ENCODE results near the gene TSSK6. TPM values are rescaled to one million over a fixed set of nuclear protein-coding genes. Genes with fewer than 3 reads are reported as not detected.

The TSSK6 gene
- total RNA-seq (2012; rRNA removed) (0.56 and 1.3 TPM in 2 replicates), polyA plus RNA-seq (2012; rRNA removed) (2.0 and 2.2 TPM in 2 replicates), Bru-seq, nascent RNA (percentile 22 among the genes with signal in this experiment), BruChase-seq, experiment 1, labeled RNA remaining after a 6-hour chase (percentile 29 among the genes with signal in this experiment), BruChase-seq, experiment 2, labeled RNA remaining after a 2-hour chase (percentile 36 among the genes with signal in this experiment)
- polyA plus RNA-seq (2012; cell fraction: cytosol; rRNA removed) = 1.7 and 2.5 TPM in 2 replicates
- 0.96 and 4.6 TPM in 2 replicates for polyA plus RNA-seq (2012; cell fraction: nucleus; rRNA removed; ENCODE audit: low replicate concordance)
- long read RNA-seq, partial matches to known transcripts = 0 of 4 reads
- long read RNA-seq, other reads (novel, unspliced or antisense) = 2 of 4 reads

DNA sequence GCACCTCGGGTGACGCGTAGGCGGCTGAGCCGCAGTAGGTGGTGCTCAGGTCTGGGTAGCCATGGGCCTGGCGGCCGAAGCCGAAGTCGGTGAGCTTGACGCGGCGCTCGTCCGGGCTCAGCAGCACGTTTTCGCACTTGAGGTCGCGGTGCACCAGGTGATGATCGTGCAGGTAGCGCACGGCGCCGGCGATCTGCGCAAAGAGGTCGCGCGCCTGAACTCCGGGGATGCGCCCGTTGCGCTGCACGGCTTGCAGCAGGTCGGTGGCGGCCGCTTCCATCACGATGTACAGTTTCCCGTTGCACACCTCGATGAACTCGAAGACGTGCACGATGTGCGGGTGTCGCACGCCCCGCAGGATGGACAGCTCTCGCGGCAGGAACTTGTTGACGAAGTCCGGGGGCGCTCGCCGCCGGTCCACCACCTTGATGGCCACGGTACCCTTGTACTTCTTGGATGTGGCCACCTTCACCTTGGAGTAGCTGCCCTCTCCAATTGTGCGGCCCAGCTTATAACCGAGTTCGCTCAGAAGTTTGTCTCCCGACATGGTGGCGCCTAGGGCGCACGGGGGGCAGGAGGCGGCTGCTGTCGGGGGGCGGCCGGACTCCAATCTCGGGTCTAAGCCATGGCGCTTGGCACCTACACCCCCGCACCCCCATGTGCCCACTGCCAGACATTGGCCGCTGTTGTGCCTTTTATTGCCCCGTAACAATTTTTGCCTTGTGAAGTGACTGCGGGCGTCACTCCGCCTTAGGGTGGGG is at the start of gene TSSK6:
TSS of gene TSSK6 (minus strand) at position 668 of the 761 bp plus-strand sequence. CDS start at position 547, 121 bp downstream.
- H3K4me1 ChIP-seq (ENCODE audit: control insufficient read depth, insufficient read depth, low read length) = peaks cover 5% of the 10 kb centered on the region; the same call in 1 of the 2 replicates
- H3K27me3 ChIP-seq (ENCODE audit: control insufficient read depth, insufficient read depth, low read length) = no peaks in the 10 kb centered on the region
- DNase-seq = no peak
- H4K20me1 ChIP-seq (ENCODE audit: insufficient read depth, low read length) = peaks cover 4% of the 10 kb centered on the region; the same call in 1 of the 2 replicates
- H2BK120ac ChIP-seq (ENCODE audit: low read depth, low read length) = peak within 1 kb of the TSS; percentile 71; the same call in 1 of the 2 replicates
- peak within 1 kb of the TSS; percentile 79 for H3K56ac ChIP-seq (ENCODE audit: extremely low read depth, insufficient read depth, low read length)
- peak within 1 kb of the TSS; percentile 82 for H4K91ac ChIP-seq (ENCODE audit: insufficient read depth, low read depth, low read length)
- peaks cover 5% of the 10 kb centered on the region; the same call in 1 of the 2 replicates for H3K9me1 ChIP-seq (ENCODE audit: insufficient read depth, low read length)
- peak within 1 kb of the TSS; percentile 60 for H3K4me3 ChIP-seq (ENCODE audit: insufficient read depth, low read depth, low read length)
- H3K14ac ChIP-seq (replicated peaks; ENCODE audit: low read depth, low read length) = peak within 1 kb of the TSS; percentile 92
- intact Hi-C loops (cut with micrococcal nuclease) (no loop called here), dilution Hi-C loops (cut with HindIII; ENCODE audit: low sequenced_read_pairs, unreplicated experiment) (no loop called here), in situ Hi-C loops (cut with MboI; ENCODE audit: low sequenced_read_pairs) (no loop called here)
- no peak within 1 kb of the TSS for H2BK20ac ChIP-seq (ENCODE audit: low read depth, low read length)
- H4K8ac ChIP-seq (ENCODE audit: low read depth in 2 of 2, low read length in 2 of 2) = peak within 1 kb of the TSS; percentile 98
- peak within 1 kb of the TSS; percentile 94 for H3K4ac ChIP-seq (ENCODE audit: low read depth, low read length)
- peak within 1 kb of the TSS; percentile 89 for H2AK5ac ChIP-seq (ENCODE audit: low read depth, low read length)
- ATAC-seq (ENCODE audit: low read depth) = no peak
- H3K9me3 ChIP-seq (ENCODE audit: control insufficient read depth, insufficient read depth, low read length) = 0 out of 2 replicates have a peak, but pooled peaks cover 3% of the 10 kb centered on the region
- H3K79me1 ChIP-seq (ENCODE audit: low read depth in 1 of 2, low read length in 2 of 2) = peaks cover 19 to 49% of the 10 kb centered on the region in 2 experiments
- 88% methylated on average over 55 of the region's 74 CpGs; no CpG with 5 or more reads in 1 of the 2 experiments for WGBS, 2 experiments (ENCODE audit: extremely low coverage in 2 of 2, insufficient read length in 1 of 2)
- H2AFZ ChIP-seq (replicated peaks; ENCODE audit: low read length, poor library complexity) = peak within 1 kb of the TSS; percentile 99
- H2AK9ac ChIP-seq (replicated peaks; ENCODE audit: low read depth, low read length, poor library complexity) = peak within 1 kb of the TSS; percentile 98
- POLR2A ChIA-PET (ENCODE audit: unreplicated experiment) = no interaction called here
- peak within 1 kb of the TSS; percentile 88 for H4K5ac ChIP-seq (ENCODE audit: low read depth, low read length)
- H3K18ac ChIP-seq (ENCODE audit: low read depth, low read length) = peak within 1 kb of the TSS; percentile 63
- H2BK15ac ChIP-seq (ENCODE audit: low read depth, low read length) = no peak within 1 kb of the TSS; the same call in 1 of the 3 replicates
- peak within 1 kb of the TSS; percentile 84 for H3K9ac ChIP-seq (ENCODE audit: low read depth, low read length)
- H3K36me3 ChIP-seq (ENCODE audit: control insufficient read depth, insufficient read depth, low read length) = peaks cover 9% of the 10 kb centered on the region
- H3K27ac ChIP-seq (ENCODE audit: insufficient read depth, low read length) = peak within 1 kb of the TSS; percentile 81
- CTCF ChIA-PET = interaction anchor here (0.8 kb wide), 1 partner anchor 39 kb away, joined by 3 read pairs; no protein-coding TSS in a partner anchor
- H3K23ac ChIP-seq (ENCODE audit: low read depth, low read length) = peak within 1 kb of the TSS; percentile 87
- H3K4me2 ChIP-seq (ENCODE audit: low read depth, low read length) = peak within 1 kb of the TSS; percentile 81
- H2BK5ac ChIP-seq (ENCODE audit: low read depth, low read length, poor library complexity, severe bottlenecking) = peak within 1 kb of the TSS; percentile 68
- BruUV-seq (replicated peaks) = no TSS peak
- no peak for TF ChIP-seq BHLHE40 (IDR thresholded peaks at IDR 0.05; ENCODE audit: low read depth, low read length)
- no peak for TF ChIP-seq RCOR1 (IDR thresholded peaks at IDR 0.05; ENCODE audit: insufficient replicate concordance, low read length)
- TF ChIP-seq CHD1 (IDR thresholded peaks at IDR 0.05; ENCODE audit: low read depth, low read length) = no peak
- no peak for TF ChIP-seq POLR2A (IDR thresholded peaks at IDR 0.05; ENCODE audit: low read depth, low read length)
- no peak for TF ChIP-seq SMC3 (IDR thresholded peaks at IDR 0.05; ENCODE audit: low read depth, low read length)
- TF ChIP-seq NFE2L2 (IDR thresholded peaks at IDR 0.05; ENCODE audit: low read depth, low read length) = no peak
- TF ChIP-seq, protein P1, sequence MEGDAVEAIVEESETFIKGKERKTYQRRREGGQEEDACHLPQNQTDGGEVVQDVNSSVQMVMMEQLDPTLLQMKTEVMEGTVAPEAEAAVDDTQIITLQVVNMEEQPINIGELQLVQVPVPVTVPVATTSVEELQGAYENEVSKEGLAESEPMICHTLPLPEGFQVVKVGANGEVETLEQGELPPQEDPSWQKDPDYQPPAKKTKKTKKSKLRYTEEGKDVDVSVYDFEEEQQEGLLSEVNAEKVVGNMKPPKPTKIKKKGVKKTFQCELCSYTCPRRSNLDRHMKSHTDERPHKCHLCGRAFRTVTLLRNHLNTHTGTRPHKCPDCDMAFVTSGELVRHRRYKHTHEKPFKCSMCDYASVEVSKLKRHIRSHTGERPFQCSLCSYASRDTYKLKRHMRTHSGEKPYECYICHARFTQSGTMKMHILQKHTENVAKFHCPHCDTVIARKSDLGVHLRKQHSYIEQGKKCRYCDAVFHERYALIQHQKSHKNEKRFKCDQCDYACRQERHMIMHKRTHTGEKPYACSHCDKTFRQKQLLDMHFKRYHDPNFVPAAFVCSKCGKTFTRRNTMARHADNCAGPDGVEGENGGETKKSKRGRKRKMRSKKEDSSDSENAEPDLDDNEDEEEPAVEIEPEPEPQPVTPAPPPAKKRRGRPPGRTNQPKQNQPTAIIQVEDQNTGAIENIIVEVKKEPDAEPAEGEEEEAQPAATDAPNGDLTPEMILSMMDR (conservative IDR thresholded peaks at IDR 0.05; ENCODE audit: low read depth, low read length) = no peak
- TF ChIP-seq CEBPB (IDR thresholded peaks at IDR 0.05; ENCODE audit: low read depth, low read length) = no peak
- TF ChIP-seq, protein P2, sequence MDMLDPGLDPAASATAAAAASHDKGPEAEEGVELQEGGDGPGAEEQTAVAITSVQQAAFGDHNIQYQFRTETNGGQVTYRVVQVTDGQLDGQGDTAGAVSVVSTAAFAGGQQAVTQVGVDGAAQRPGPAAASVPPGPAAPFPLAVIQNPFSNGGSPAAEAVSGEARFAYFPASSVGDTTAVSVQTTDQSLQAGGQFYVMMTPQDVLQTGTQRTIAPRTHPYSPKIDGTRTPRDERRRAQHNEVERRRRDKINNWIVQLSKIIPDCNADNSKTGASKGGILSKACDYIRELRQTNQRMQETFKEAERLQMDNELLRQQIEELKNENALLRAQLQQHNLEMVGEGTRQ (IDR thresholded peaks at IDR 0.05; ENCODE audit: low read depth, low read length) = no peak
- TF ChIP-seq RAD21 (IDR thresholded peaks at IDR 0.05; ENCODE audit: low read length) = no peak
- TF ChIP-seq MAZ (IDR thresholded peaks at IDR 0.05; ENCODE audit: borderline replicate concordance, low read depth, low read length) = no peak
- no peak for TF ChIP-seq MXI1 (IDR thresholded peaks at IDR 0.05; ENCODE audit: borderline replicate concordance, low read depth, low read length)
- TF ChIP-seq FOS (IDR thresholded peaks at IDR 0.05; ENCODE audit: low read depth, low read length) = no peak

Data from IMR-90 (cell line).